HG03442 (cell line): ENCODE data around the gene ARHGAP44.

Experiments
- ATAC-seq: cut with Tn5 transposase; IDR thresholded peaks from one replicate; pipeline ENCODE4 v1.9.1; 2021; ENCODE audit warnings: mild to moderate bottlenecking, moderate library complexity; ENCODE audit not compliant: unreplicated experiment

Gene ARHGAP44

DNA sequence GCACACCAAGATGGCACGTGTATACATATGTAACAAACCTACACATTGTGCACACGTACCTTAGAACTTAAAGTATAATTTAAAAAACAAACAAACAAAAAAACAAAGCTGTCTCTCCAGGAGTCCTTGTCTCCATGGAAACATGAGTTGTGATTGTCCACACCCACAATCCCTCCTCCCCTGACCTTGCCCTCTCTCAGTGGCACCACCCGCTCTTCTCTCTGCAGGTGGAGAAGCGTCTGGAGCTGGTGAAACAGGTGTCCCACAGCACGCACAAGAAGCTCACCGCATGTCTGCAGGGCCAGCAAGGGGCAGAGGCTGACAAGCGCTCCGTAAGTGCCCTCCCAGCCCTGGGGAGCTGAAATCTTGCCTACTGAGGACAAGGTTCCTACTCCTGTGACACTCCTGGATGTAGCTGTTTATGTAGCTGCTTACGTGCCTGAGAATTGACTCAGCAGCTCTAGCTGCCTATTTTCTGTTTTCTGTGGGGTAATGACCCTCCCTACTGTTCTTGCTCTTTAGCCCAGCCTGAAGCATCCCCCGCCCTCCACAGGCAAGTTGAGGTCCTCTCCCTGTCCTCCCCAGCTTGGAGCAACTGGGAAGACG lies 107.0 kb downstream of the ARHGAP44 start:
- ATAC-seq, result no peak

GRCh38 chr17:12898110-12898509 lies 108.8 kb downstream of the ARHGAP44 start:
- ATAC-seq, result no peak

GRCh38 chr17:12899604-12900003 lies 110.3 kb downstream of the ARHGAP44 start:
- no peak for ATAC-seq

DNA sequence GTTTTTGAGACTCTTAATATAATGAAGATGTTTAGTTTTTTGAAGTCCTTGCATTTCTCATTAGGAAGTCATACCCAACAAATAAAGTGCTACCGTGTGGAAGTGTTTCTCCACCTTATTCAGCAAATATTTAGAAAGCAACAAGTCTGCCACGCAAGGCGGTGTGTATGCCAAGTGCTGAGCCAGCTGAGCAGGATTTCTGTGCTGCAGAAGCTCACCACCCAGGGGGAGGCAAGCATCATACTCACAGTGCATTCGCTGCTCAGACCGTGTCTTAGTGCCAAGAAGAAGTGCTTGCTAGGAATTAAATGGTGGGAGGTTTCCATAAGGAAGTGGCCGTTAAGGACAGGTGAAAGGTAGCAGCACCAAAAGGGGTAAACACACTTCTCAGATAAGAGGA lies 111.2 kb downstream of the ARHGAP44 start:
- no peak for ATAC-seq

GRCh38 chr17:12902046-12902445 lies 112.7 kb downstream of the ARHGAP44 start:
- no peak for ATAC-seq

DNA sequence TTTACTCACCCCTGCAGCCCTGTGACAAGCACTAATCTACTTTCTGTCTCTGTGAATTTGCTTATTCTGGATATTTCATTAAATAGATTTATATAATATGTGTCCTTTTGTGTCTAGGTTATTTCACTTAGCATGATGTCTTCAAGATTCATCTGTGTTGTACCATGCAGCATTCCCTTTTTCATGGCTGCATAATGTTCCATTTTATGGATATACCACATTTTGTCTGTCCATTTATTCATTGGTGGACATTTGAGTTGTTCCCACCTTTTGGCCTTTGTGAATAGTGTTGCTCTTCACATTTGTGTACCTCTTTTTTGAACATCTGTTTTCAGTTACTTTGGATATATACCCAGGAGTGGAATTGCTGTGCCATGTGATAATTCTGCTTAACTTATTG lies 118.2 kb downstream of the ARHGAP44 start:
- ATAC-seq, result no peak

GRCh38 chr17:12909046-12909445 lies 119.7 kb downstream of the ARHGAP44 start:
- no peak for ATAC-seq

- no peak for ATAC-seq
Measured at GRCh38 chr17:12909511-12909910, 120.2 kb downstream of the ARHGAP44 start.

GRCh38 chr17:12911239-12911638 lies 121.9 kb downstream of the ARHGAP44 start:
- ATAC-seq, result no peak

- ATAC-seq, result no peak
Measured at GRCh38 chr17:12917399-12917798, 128.1 kb downstream of the ARHGAP44 start.

DNA sequence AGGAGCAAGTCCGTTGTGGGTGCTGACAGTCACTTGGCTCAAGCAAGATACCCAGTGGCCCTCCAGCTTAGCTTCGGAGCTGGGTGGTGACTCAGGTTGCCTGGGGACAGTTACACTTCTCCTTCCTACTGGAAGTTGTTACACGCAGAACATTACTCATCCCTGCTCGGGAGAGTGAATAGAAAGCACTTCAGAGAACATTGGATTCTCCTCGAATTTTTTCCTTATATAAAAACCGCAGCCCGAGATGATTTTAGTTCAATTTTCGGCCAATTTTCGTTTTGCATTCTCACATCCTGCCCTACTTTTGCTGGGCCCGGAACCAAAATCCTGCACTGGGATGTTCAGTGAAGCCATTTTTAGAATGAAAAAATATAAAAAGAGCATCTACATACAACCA lies 128.8 kb downstream of the ARHGAP44 start:
- ATAC-seq, result no peak

- no peak for ATAC-seq
Measured at GRCh38 chr17:12922120-12922519, 132.8 kb downstream of the ARHGAP44 start.

- no peak for ATAC-seq
Measured at GRCh38 chr17:12924614-12925013, 135.3 kb downstream of the ARHGAP44 start.

GRCh38 chr17:12927001-12927400 lies 137.7 kb downstream of the ARHGAP44 start:
- no peak for ATAC-seq

- ATAC-seq, result no peak
Measured at GRCh38 chr17:12927541-12928425, 138.5 kb downstream of the ARHGAP44 start.

DNA sequence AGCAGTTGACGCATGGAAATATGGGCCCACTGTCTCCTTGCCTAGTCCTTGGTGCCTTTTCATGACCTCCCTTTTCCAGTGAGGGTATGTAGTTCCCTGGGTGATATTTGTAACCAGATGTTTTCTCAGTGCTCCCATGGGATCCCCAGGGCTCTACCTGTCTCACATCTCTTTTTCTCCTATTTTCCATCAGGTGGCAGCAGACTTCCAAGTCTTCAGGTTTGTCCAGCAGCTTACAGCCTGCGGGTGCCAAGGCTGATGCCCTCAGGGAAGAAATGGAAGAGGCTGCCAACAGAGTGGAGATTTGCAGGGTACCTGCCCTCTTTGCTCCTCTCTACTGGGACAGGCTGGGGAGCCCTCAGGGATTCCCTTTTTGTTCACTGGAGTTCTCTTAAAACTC lies 139.4 kb downstream of the ARHGAP44 start:
- ATAC-seq, result no peak

GRCh38 chr17:12936501-12936900 lies 147.2 kb downstream of the ARHGAP44 start:
- ATAC-seq, result no peak

DNA sequence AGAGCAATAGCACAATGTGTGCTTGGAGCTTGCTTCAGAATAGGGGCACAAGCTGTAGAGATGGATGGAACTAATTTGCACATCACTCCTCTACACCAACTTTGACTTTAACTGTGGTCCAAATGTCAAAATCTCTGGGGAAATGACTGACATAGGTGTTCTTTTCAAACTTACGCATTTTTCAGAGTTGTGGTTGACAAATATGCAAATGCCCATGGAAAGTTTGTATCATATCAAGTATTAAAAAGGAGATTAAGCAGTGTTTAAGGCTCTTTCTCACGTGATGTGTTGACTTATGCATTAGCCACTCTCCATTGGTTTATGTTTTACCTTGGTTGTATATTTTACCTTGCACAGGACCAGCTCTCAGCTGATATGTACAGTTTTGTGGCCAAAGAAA lies 151.4 kb downstream of the ARHGAP44 start:
- no peak for ATAC-seq

DNA sequence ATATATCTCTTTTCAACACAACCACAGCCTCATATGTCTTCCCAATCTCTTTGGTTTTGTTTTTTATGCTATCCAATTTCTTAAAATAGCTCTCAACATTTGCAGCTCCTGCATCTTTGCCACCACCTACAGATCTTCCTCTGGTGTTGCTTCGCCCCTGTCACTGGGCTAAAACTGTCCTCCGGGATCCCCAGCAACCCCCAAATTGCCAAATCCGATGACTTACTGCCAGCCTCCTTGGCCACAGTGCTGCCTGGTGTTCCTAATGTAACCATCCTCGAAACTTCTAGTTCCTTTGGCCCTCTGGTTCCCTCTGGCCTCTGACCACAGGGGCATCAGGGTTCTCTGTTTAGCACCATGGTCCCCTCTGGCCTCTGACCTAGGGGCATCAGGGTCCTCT lies 157.7 kb downstream of the ARHGAP44 start:
- ATAC-seq, result no peak

DNA sequence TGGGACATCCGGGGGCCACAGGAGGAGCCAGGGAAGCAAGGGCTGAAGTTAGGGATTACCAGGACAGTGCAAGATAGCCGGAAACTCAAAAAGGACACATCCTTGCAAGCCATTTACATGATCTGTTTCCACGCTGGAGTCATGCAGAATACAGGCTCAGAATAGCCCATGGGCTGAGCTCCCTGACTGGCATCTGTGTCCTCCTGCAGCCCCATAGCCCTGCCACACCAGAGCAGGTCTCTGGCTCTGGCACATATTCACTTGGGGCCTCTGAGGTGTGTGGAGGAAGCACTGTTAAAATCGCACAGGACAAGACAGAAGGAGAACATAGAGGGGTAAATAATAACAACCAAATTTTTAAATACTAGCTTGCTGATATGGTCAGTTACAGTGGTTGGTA lies 162.7 kb downstream of the ARHGAP44 start:
- no peak for ATAC-seq

DNA sequence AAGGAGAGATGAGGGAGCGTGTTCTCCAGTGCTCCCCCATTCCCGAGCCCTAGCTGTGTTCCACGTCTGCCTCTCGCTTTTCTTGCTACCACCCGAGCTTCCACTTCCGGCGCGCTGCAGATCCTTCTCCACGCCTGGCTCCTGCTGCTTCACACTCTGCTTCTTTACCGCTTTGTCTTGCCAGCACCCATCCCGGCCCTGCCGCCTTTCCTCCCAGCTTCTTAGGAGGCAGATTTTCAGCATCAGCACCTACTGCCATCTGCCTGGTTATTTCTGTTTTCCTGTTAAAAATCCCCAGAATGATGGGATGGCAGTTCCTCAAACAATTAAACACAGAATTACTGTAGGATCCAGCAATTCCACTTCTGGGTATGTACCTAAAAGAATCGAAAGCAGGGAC lies 163.9 kb downstream of the ARHGAP44 start:
- no peak for ATAC-seq

- ATAC-seq, result no peak
Measured at GRCh38 chr17:12955521-12955920, 166.2 kb downstream of the ARHGAP44 start.
